Activated CD8-positive, alpha-beta memory T cell treated with anti-CD3 and anti-CD28 coated beads for 36 hours (primary cell): ENCODE data around the gene WIZ. TPM values are rescaled to one million over a fixed set of nuclear protein-coding genes. Genes with fewer than 3 reads are reported as not detected.
"Not testable (repeated sequence)": the region's sequence is repeated elsewhere in the genome, so short reads cannot be mapped to it uniquely, and the experiment has no call there.

Experiments used
- CTCF ChIA-PET: fragments of 350-600 bp; sonication (Branson Sonifier 250); formaldehyde crosslinking; loops from one replicate; lab custom pipeline; 2021; ENCODE audit warnings: antibody characterized with exemption; lab: Charles Lee
- POLR2A ChIA-PET: fragments of 350-600 bp; sonication (Branson Sonifier 250); formaldehyde crosslinking; loops from one replicate; lab custom pipeline; 2021; ENCODE audit warnings: antibody characterized with exemption; lab: Charles Lee
- total RNA-seq, 2 experiments: library from RNA; stranded (reverse); gene quantifications; one replicate each; pipeline ENCODE4 v1.2.3, GENCODE V29; 2021

Gene WIZ
- total RNA-seq, 2 experiments from 2014 or later, result 27.8 to 28.3 TPM

GRCh38 chr19:15404097-15404779 is 45.5 kb downstream of the WIZ start:
- ChIA-PET POLR2A (no interaction called here), CTCF (interaction anchor here (0.5 kb wide), 1 partner anchor 129 kb away, joined by 3 read pairs; no protein-coding TSS in a partner anchor)

- ChIA-PET POLR2A (no interaction called here), CTCF (no interaction called here)
These were observed 46.6 kb downstream of the WIZ start for GRCh38 chr19:15403151-15403531.

- ChIA-PET POLR2A (no interaction called here), CTCF (no interaction called here)
These were observed 47.2 kb downstream of the WIZ start for GRCh38 chr19:15402411-15403150.

- ChIA-PET CTCF (no interaction called here), POLR2A (no interaction called here)
These were observed 48.4 kb downstream of the WIZ start for GRCh38 chr19:15401397-15401710.

GRCh38 chr19:15400521-15401396 is 49.0 kb downstream of the WIZ start:
- ChIA-PET CTCF (no interaction called here), POLR2A (no interaction called here)

- POLR2A ChIA-PET, result no interaction called here
- CTCF ChIA-PET, result interaction anchor here (0.5 kb wide), 1 partner anchor 68 kb away, joined by 3 read pairs; no protein-coding TSS in a partner anchor
These were observed 50.1 kb downstream of the WIZ start for GRCh38 chr19:15399635-15400034.

GRCh38 chr19:15399234-15399515 is 50.6 kb downstream of the WIZ start:
- ChIA-PET POLR2A (no interaction called here), CTCF (interaction anchor here (0.5 kb wide), 1 partner anchor 69 kb away, joined by 3 read pairs; no protein-coding TSS in a partner anchor)

GRCh38 chr19:15398501-15399233 is 51.1 kb downstream of the WIZ start:
- CTCF ChIA-PET, result interaction anchor here (0.6 kb wide), 1 partner anchor 156 kb away, joined by 3 read pairs; no protein-coding TSS in a partner anchor
- POLR2A ChIA-PET, result no interaction called here

- CTCF ChIA-PET, result interaction anchor here (0.6 kb wide), 1 partner anchor 157 kb away, joined by 3 read pairs; no protein-coding TSS in a partner anchor
- POLR2A ChIA-PET, result no interaction called here
These were observed 52.0 kb downstream of the WIZ start for GRCh38 chr19:15397782-15398181.

- ChIA-PET POLR2A (no interaction called here), CTCF (no interaction called here)
These were observed 52.5 kb downstream of the WIZ start for GRCh38 chr19:15397236-15397635.

GRCh38 chr19:15396436-15396835 is 53.3 kb downstream of the WIZ start:
- ChIA-PET CTCF (no interaction called here), POLR2A (interaction anchor here (0.9 kb wide), 1 partner anchor 16 kb away, joined by 5 read pairs; no protein-coding TSS in a partner anchor)

GRCh38 chr19:15395251-15395650 is 54.5 kb downstream of the WIZ start:
- POLR2A ChIA-PET, CTCF ChIA-PET: not testable (repeated sequence)

GRCh38 chr19:15394426-15394825 is 55.3 kb downstream of the WIZ start:
- ChIA-PET CTCF (interaction anchor here (0.6 kb wide), 1 partner anchor 584 kb away, joined by 5 read pairs; no protein-coding TSS in a partner anchor), POLR2A (no interaction called here)

- ChIA-PET CTCF (interaction anchor here (0.7 to 0.8 kb wide), 3 partner anchors 9 to 162 kb away, joined by 3 to 4 read pairs (median 4); no protein-coding TSS in a partner anchor), POLR2A (no interaction called here)
These were observed 55.8 kb downstream of the WIZ start for GRCh38 chr19:15393963-15394362.

GRCh38 chr19:15390814-15391213 is 58.9 kb downstream of the WIZ start:
- POLR2A ChIA-PET, result no interaction called here
- CTCF ChIA-PET, result interaction anchor here (0.6 kb wide), 1 partner anchor 245 kb away, joined by 3 read pairs; no protein-coding TSS in a partner anchor

- ChIA-PET CTCF (interaction anchor here (0.6 kb wide), 1 partner anchor 1784 kb away, joined by 3 read pairs; no protein-coding TSS in a partner anchor), POLR2A (no interaction called here)
These were observed 67.9 kb downstream of the WIZ start for GRCh38 chr19:15381864-15382263.

- CTCF ChIA-PET, result no interaction called here
- POLR2A ChIA-PET, result no interaction called here
These were observed 68.3 kb downstream of the WIZ start for GRCh38 chr19:15381429-15381828.

- ChIA-PET CTCF (interaction anchor here (0.6 to 2.3 kb wide), 4 partner anchors 39 to 177 kb away, joined by 3 to 11 read pairs (median 6); partner anchors contain the start of gene AKAP8L), POLR2A (interaction anchor here (0.5 to 2.9 kb wide), 11 partner anchors 16 to 176 kb away, joined by 3 to 20 read pairs (median 5); partner anchors contain the start of genes AKAP8L and BRD4)
These were observed 69.6 kb downstream of the WIZ start for GRCh38 chr19:15379999-15380647.
